BJ (cell line): ENCODE data around the gene CNTN3. TPM values are rescaled to one million over a fixed set of nuclear protein-coding genes. Genes with fewer than 3 reads are reported as not detected.

Source experiments
- CTCF ChIA-PET: fragments of 350-600 bp; formaldehyde crosslinking; extraction: SDS; loops from one replicate; lab custom pipeline; 2021; ENCODE audit warnings: antibody characterized with exemption, inconsistent platforms; lab: Yijun Ruan, JAX
- POLR2A ChIA-PET: fragments of 300-600 bp; sonication (Branson Sonifier 250); formaldehyde crosslinking; extraction: SDS; loops from one replicate; lab custom pipeline; 2021; ENCODE audit warnings: antibody characterized with exemption; lab: Charles Lee
- DNase-seq: peaks from one replicate; pipeline ENCODE4 v3.0.0-alpha.2; 2011; ENCODE audit warnings: low read depth
- H3K27me3 ChIP-seq: 2 replicates; pipeline ENCODE4 v1.6.0; 2011; ENCODE audit warnings: low read length; ENCODE audit not compliant: control insufficient read depth, insufficient read depth
- H3K36me3 ChIP-seq: 2 replicates; pipeline ENCODE4 v1.5.1; 2011; ENCODE audit warnings: low read length; ENCODE audit not compliant: control insufficient read depth, insufficient read depth
- H3K4me3 ChIP-seq: 2 replicates; pipeline ENCODE4 v1.5.1; 2011; ENCODE audit warnings: low read depth, mild to moderate bottlenecking, control low read depth, low read length
- CTCF ChIP-seq: IDR thresholded peaks from 2 replicates; pipeline ENCODE4 v1.5.1; 2011; ENCODE audit warnings: low read depth, mild to moderate bottlenecking, control low read depth, inconsistent platforms, low read length, moderate library complexity; ENCODE audit not compliant: insufficient read depth
- polyA plus RNA-seq: library from polyadenylated mRNA; depleted of rRNA; stranded (reverse); fragments of >200 nt; gene quantifications from 2 replicates; pipeline ENCODE4 v1.2.3, GENCODE V29; 2011

Gene CNTN3
- polyA plus RNA-seq, 1 experiment = 2.6 TPM

DNA sequence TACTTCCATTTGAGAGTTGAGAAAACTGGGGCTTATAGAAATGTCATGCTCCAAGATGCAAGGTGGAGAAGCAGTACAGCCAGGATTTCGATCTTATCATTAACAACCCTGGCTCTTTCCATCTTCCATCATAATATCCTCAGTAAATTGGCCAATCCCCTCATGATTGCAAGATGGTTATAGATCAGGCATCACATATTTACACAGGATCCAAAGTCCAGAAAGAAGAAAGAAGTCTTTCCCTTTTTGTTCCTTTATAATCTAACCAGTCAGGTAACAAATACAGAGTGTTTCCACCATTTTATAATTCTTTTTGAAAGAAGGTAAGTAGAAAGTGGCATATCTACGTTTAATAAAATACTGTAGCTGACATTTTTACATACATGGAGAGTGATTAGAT, 29.7 kb downstream of the CNTN3 start:
- POLR2A ChIA-PET = no interaction called here
- no peak for TF ChIP-seq CTCF
- CTCF ChIA-PET = no interaction called here

GRCh38 chr3:74582982-74583381, 31.5 kb downstream of the CNTN3 start:
- no peak for TF ChIP-seq CTCF
- Histone ChIP-seq H3K4me3 (no peak overlapping the region), H3K36me3 (no peaks in the 10 kb centered on the region), H3K27me3 (no peaks in the 10 kb centered on the region)
- no peak for DNase-seq
- POLR2A ChIA-PET = no interaction called here
- CTCF ChIA-PET = no interaction called here

More for the DNA sequence above, 29.7 kb downstream of the CNTN3 start:
- no peak overlapping the region for H3K4me3 ChIP-seq
- DNase-seq = no peak
- H3K36me3 ChIP-seq = no peaks in the 10 kb centered on the region
- no peaks in the 10 kb centered on the region for H3K27me3 ChIP-seq

GRCh38 chr3:74575857-74576256, 38.6 kb downstream of the CNTN3 start:
- ChIA-PET CTCF (no interaction called here), POLR2A (no interaction called here)
- Histone ChIP-seq H3K4me3 (no peak overlapping the region), H3K36me3 (no peaks in the 10 kb centered on the region), H3K27me3 (no peaks in the 10 kb centered on the region)
- no peak for TF ChIP-seq CTCF
- no peak for DNase-seq

- no peak for DNase-seq
- POLR2A ChIA-PET = no interaction called here
- Histone ChIP-seq H3K4me3 (no peak overlapping the region), H3K27me3 (no peaks in the 10 kb centered on the region), H3K36me3 (no peaks in the 10 kb centered on the region)
- TF ChIP-seq CTCF = no peak
- CTCF ChIA-PET = no interaction called here
These were observed 43.3 kb downstream of the CNTN3 start for GRCh38 chr3:74571118-74571517.
